Pancreas (tissue), 10 donors: ENCODE measurements around the gene MMP14. TPM values are rescaled to one million over a fixed set of nuclear protein-coding genes. Genes with fewer than 3 reads are reported as not detected.
A peak's percentile ranks its signal among the peaks of the same experiment; 100 is the strongest.
"Not testable (repeated sequence)": the region's sequence is repeated elsewhere in the genome, so short reads cannot be mapped to it uniquely, and the experiment has no call there.

Experiments
- ATAC-seq, 4 donors: fragments of 200-7000 bp; cut with Tn5 transposase; one replicate each; pipeline versions ENCODE4 v1.8.0 to v1.9.1; 2020; ENCODE audit warnings: mild to moderate bottlenecking in 4 of 4, moderate library complexity in 4 of 4
- DNase-seq, 6 donors: peaks; one replicate each; pipeline ENCODE4 v3.0.0-alpha.2; 2020
- FAIRE-seq: peaks from 2 replicates; lab custom pipeline; 2012; peaks lifted over from hg19 to GRCh38; lab: Jason Lieb, UNC
- H3K27ac ChIP-seq, 4 donors: fragments of 200-600 bp; sonication (generic); 1 replicate in 3 of 4; 2 replicates in 1 of 4; pipeline versions ENCODE4 v1.5.0 to v1.8.0; 2020
- H3K27me3 ChIP-seq, 4 donors: fragments of 200-600 bp; one replicate each; pipeline ENCODE4 v1.8.0; 2021
- H3K36me3 ChIP-seq, 3 donors: fragments of 200-600 bp; sonication (generic) in 1 of 3; one replicate each; pipeline versions ENCODE4 v1.5.0 to v1.8.0; 2020 to 2021
- H3K4me1 ChIP-seq, 3 donors: fragments of 200-600 bp; one replicate each; pipeline ENCODE4 v1.8.0; 2021
- H3K4me3 ChIP-seq, 4 donors: fragments of 200-600 bp; sonication (generic) in 2 of 4; one replicate each; pipeline versions ENCODE4 v1.5.0 to v1.8.0; 2020 to 2021
- H3K9me3 ChIP-seq, 4 donors: fragments of 200-600 bp; one replicate each; pipeline ENCODE4 v1.8.0; 2021
- WGBS, 2 donors: extraction: QIAGEN DNeasy Blood & Tissue Kit; methylation state at CpG; one replicate each; pipeline ENCODE4 v1.1.7; 2013; 5-methylcytosine and 5-hydroxymethylcytosine counted together
- intact Hi-C, 3 donors: fragments of 100-400 bp; cut with DNase I; formaldehyde crosslinking; loops; one replicate each; pipeline versions ENCODE4 v1.11.1 to v1.14.2; 2022
- polyA plus RNA-seq, 2 donors: library from polyadenylated mRNA; stranded (reverse); fragments of 200-250 nt; gene quantifications; one replicate each; pipeline ENCODE4 v1.2.3, GENCODE V29; 2013
- total RNA-seq, 6 donors: library from RNA; stranded (reverse); fragmentation: NEBNext Ultra II Directional in 4 of 6; extraction: Animal tissue kit (Norgen Biotek cat#: 25700) in 4 of 6; gene quantifications; one replicate each; pipeline versions ENCODE4 v1.2.1 to v1.2.4, GENCODE V29; 2021 to 2023
- TF ChIP-seq, protein P1 (sequence below), 4 donors: fragments of 200-600 bp; sonication (generic) in 3 of 4; IDR thresholded peaks; one replicate each; pipeline versions ENCODE4 v1.5.0 to v1.8.0; 2021; ENCODE audit warnings: antibody characterized with exemption in 4 of 4
- donor health status: healthy with polysubstance abuse.
- donor health status: DM: no; HTN: no; CAD: no; lungs with moderate emphysema.
- donor health status: DM: no; HTN: no; CAD: no.
- donor health status: control.
- donor health status: control.
- donor health status: Bipolar disorder and iron deficiency.
- donor health status: DM: yes; HTN: yes; CAD: no.
- donor health status: DM: no; HTN: no; CAD: no.
- donor health status: DM: no; HTN: no; CAD: no.
- donor health status: DM: yes; HTN: yes; CAD: no.

Gene MMP14
- 100 to 1,000 TPM in 1 of 6 donors, 10 to 100 TPM in 5; 21.5 to 146 (median 34.0) TPM for total RNA-seq
- polyA plus RNA-seq = 10 to 100 TPM; 18.7 to 61.8 TPM

DNA sequence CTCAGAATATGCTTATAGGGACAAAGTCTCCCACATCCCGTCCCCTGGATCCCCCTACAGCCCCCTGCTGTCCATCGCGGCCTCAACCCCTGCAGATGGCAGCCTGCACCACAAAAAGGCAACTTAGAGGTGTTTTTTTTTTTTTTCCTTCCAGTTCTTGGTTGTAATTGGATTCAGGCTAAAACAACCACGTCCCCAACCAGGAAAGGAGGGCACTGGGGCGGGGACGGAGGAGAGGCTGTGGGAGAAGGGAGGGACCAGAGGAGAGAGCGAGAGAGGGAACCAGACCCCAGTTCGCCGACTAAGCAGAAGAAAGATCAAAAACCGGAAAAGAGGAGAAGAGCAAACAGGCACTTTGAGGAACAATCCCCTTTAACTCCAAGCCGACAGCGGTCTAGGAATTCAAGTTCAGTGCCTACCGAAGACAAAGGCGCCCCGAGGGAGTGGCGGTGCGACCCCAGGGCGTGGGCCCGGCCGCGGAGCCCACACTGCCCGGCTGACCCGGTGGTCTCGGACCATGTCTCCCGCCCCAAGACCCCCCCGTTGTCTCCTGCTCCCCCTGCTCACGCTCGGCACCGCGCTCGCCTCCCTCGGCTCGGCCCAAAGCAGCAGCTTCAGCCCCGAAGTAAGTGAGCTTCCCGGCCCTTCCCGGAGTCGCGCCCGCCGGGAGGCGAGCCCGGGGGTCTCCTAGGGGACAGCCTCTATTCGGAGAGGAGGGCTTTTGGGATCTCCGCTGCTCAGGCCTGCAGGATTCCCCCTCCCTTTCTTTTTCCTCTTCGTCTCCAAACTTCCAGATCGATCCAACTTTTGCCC is at the start of gene MMP14:
TSS of gene MMP14 (plus strand) at position 285 of the 813 bp plus-strand sequence. CDS start at position 518, 233 bp downstream.
- Histone ChIP-seq H3K36me3 (peaks cover 0 to 6% (median under 1%) of the 10 kb centered on the region in 3 donors), H3K4me3 (peak within 1 kb of the TSS; percentile 38 to 90 (median 82)), H3K9me3 (no peaks in the 10 kb centered on the region), H3K27ac (peak within 1 kb of the TSS; percentile 72 to 87 (median 80)), H3K27me3 (no peaks in the 10 kb centered on the region), H3K4me1 (peaks cover 0 to 16% (median 0%) of the 10 kb centered on the region in 3 donors)
- FAIRE-seq (no peak), ATAC-seq (peak; percentile 75 to 86 (median 84)), DNase-seq (peak in 5 of 6 donors; percentile 52 to 79 (median 67))
- intact Hi-C loops = no loop called here
- WGBS, 2 donors = 1% methylated on average over 28 to 46 of the region's 46 CpGs
- TF ChIP-seq, protein P1, sequence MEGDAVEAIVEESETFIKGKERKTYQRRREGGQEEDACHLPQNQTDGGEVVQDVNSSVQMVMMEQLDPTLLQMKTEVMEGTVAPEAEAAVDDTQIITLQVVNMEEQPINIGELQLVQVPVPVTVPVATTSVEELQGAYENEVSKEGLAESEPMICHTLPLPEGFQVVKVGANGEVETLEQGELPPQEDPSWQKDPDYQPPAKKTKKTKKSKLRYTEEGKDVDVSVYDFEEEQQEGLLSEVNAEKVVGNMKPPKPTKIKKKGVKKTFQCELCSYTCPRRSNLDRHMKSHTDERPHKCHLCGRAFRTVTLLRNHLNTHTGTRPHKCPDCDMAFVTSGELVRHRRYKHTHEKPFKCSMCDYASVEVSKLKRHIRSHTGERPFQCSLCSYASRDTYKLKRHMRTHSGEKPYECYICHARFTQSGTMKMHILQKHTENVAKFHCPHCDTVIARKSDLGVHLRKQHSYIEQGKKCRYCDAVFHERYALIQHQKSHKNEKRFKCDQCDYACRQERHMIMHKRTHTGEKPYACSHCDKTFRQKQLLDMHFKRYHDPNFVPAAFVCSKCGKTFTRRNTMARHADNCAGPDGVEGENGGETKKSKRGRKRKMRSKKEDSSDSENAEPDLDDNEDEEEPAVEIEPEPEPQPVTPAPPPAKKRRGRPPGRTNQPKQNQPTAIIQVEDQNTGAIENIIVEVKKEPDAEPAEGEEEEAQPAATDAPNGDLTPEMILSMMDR (IDR thresholded peaks at IDR 0.05) = no peak

DNA sequence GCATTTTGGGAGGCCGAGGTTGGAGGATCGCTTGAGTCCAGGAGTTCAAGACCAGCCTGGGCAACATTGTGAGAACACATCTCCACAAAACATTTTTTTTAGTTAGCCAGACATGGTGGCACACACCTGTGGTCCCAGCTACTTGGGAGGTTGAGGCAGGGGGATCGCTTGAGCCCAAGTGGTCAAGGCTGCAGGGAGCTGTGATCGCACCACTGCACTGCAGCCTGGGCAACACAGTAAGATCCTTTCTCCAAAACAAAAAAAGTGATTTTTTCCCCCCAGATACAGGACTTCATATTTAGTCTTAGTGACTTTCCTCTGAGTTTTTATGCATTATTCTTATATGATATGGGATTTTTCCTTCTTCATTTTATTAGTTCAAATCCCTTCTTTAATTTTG is 49.7 kb upstream of the MMP14 start:
- intact Hi-C loops = no loop called here
- FAIRE-seq = no peak
- TF ChIP-seq, protein P1 (IDR thresholded peaks at IDR 0.05) = no peak
- H3K9me3 ChIP-seq = no peaks in the 10 kb centered on the region
- DNase-seq = no peak
- no peak overlapping the region for H3K27ac ChIP-seq
- H3K4me3 ChIP-seq = no peak overlapping the region
- H3K36me3 ChIP-seq = no peaks in the 10 kb centered on the region
- no peaks in the 10 kb centered on the region for H3K27me3 ChIP-seq
- ATAC-seq = no peak
- WGBS, 2 donors = 91 to 95% methylated on average over 4 of the region's 4 CpGs
- H3K4me1 ChIP-seq = no peaks in the 10 kb centered on the region

DNA sequence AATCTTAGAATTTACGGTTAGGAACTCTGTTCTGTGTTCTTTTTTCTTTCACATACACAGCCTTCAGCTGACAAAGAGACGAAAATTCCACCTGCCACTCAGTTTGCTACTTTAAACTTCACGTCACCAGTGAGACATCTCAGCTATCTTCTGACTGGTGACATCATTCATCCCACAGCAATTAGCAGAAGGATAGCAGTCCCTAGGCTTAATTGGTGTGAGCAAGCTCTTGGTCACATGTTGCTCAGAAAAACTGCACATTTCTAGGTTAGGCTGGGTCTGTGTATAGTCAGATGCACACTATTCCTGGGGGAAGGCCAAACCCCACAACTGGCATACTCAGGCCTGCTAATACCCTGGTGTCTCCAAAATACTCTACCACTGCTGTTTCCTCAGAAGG is 45.1 kb upstream of the MMP14 start:
- intact Hi-C loops = no loop called here
- no peaks in the 10 kb centered on the region for H3K36me3 ChIP-seq
- H3K4me3 ChIP-seq = no peak overlapping the region

DNA sequence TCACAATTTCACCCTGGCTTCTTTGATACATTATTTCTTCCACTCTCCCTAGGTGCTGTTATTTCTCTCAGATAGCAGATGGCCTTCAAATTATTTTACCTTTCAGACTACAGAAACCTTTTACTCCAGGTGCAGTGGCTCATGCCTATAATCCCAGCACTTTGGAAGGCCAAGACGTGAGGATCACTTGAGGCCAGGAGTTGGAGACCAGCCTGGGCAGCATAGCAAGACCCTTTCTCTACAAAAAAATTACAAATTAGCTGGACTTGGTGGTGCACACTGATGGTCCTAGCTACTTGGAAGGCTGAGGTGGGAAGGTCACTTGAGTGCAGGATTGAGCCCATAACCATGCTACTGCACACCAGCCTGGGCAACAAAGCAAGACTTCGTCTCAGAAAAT is 44.2 kb upstream of the MMP14 start:
- ATAC-seq (no peak), FAIRE-seq (no peak), DNase-seq (no peak)
- no peaks in the 10 kb centered on the region for H3K27me3 ChIP-seq
- WGBS, 2 donors = 82 to 97% methylated on average over 2 of the region's 2 CpGs
- H3K4me3 ChIP-seq = no peak overlapping the region
- H3K27ac ChIP-seq = no peak overlapping the region
- H3K4me1 ChIP-seq = no peaks in the 10 kb centered on the region
- H3K9me3 ChIP-seq = no peaks in the 10 kb centered on the region
- intact Hi-C loops = no loop called here
- no peaks in the 10 kb centered on the region for H3K36me3 ChIP-seq
- TF ChIP-seq, protein P1 (IDR thresholded peaks at IDR 0.05) = no peak

More for the DNA sequence above, 45.1 kb upstream of the MMP14 start:
- no peak for FAIRE-seq
- Histone ChIP-seq H3K4me1 (no peaks in the 10 kb centered on the region), H3K9me3 (no peaks in the 10 kb centered on the region), H3K27ac (no peak overlapping the region), H3K27me3 (no peaks in the 10 kb centered on the region)
- 69 to 78% methylated on average over 3 of the region's 3 CpGs for WGBS, 2 donors
- TF ChIP-seq, protein P1 (IDR thresholded peaks at IDR 0.05) = no peak
- peak in 1 of 4 donors; percentile 35 for ATAC-seq
- DNase-seq = no peak

DNA sequence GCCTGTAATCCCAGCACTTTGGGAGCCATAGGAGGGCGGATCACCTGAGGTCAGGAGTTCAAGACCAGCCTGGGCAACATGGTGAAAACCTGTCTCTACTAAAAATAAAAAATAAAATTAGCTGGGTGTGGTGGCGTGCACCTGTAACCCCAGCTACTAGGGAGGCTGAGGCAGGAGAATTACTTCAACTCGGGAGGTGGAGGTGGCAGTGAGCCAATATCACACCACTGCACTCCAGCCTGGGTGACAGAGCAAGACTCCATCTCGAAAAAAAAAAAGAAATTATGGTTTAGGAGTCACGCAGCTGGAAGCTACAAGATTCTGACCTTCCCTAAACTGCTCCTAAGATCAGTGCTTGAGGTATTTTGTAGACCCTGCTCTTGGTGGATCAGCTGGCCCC is 42.8 kb upstream of the MMP14 start:
- H3K27me3 ChIP-seq, DNase-seq, intact Hi-C loops, H3K4me3 ChIP-seq, H3K9me3 ChIP-seq, ATAC-seq, FAIRE-seq, H3K4me1 ChIP-seq, H3K36me3 ChIP-seq, H3K27ac ChIP-seq: not testable (repeated sequence)
- 75 to 86% methylated on average over 5 of the region's 5 CpGs for WGBS, 2 donors
